T-cell (primary cell): ENCODE results near the gene ZNF662. TPM values are rescaled to one million over a fixed set of nuclear protein-coding genes. Genes with fewer than 3 reads are reported as not detected.

Source experiments
- ATAC-seq, 4 experiments: fragments of 200-7000 bp in 3 of 4; fragments of 150-1000 bp in 1 of 4; cut with Tn5 transposase; replicated peaks in 1 of 4; 1 replicate in 3 of 4; 2 replicates in 1 of 4; pipeline ENCODE4 v1.10.0; 2021; ENCODE audit warnings: moderate library complexity in 3 of 4, mild to moderate bottlenecking in 2 of 4, moderate number of reproducible peaks in 1 of 4
- CTCF ChIA-PET, 2 donors: fragments of 300-600 bp; sonication (Branson Sonifier 250); formaldehyde crosslinking; loops; one replicate each; lab custom pipeline; 2022; ENCODE audit warnings: antibody characterized with exemption in 2 of 2; lab: Charles Lee
- POLR2A ChIA-PET, 2 donors: fragments of 300-600 bp; sonication (Branson Sonifier 250); formaldehyde crosslinking; loops; one replicate each; lab custom pipeline; 2022; ENCODE audit warnings: antibody characterized with exemption in 2 of 2; lab: Charles Lee
- DNase-seq, 35 experiments: peaks; one replicate each; pipeline versions ENCODE4 v3.0.0 to v3.0.0-alpha.2; 2013 to 2023
- H3K27ac ChIP-seq: one replicate; pipeline ENCODE4 v1.5.1; 2013; ENCODE audit warnings: low read length
- H3K27me3 ChIP-seq, 2 experiments: replicated peaks in 1 of 2; 1 replicate in 1 of 2; 2 replicates in 1 of 2; pipeline versions ENCODE4 v1.6.1 to v1.7.0; 2013; ENCODE audit warnings: low read length in 1 of 2, mixed read lengths in 1 of 2; ENCODE audit not compliant: control insufficient read depth in 2 of 2, insufficient read depth in 2 of 2; ENCODE audit errors: extremely low read depth in 1 of 2
- H3K36me3 ChIP-seq, 2 donors: 1 replicate in 1 of 2; 2 replicates in 1 of 2; pipeline versions ENCODE4 v1.6.1 to v1.7.0; 2013; ENCODE audit warnings: low read length in 1 of 2; ENCODE audit not compliant: control insufficient read depth in 2 of 2, insufficient read depth in 1 of 2; ENCODE audit errors: extremely low read depth in 1 of 2
- H3K4me1 ChIP-seq, 2 experiments: 1 replicate in 1 of 2; 2 replicates in 1 of 2; pipeline versions ENCODE4 v1.6.1 to v1.7.0; 2013; ENCODE audit warnings: low read length in 2 of 2, mixed read lengths in 1 of 2; ENCODE audit not compliant: insufficient read depth in 2 of 2, control insufficient read depth in 1 of 2; ENCODE audit errors: extremely low read depth in 1 of 2
- H3K4me3 ChIP-seq, 2 donors: 1 replicate in 1 of 2; 2 replicates in 1 of 2; pipeline versions ENCODE4 v1.5.1 to v1.7.0; 2013; ENCODE audit warnings: mild to moderate bottlenecking in 2 of 2, low read length in 1 of 2, moderate library complexity in 1 of 2; ENCODE audit not compliant: control insufficient read depth in 1 of 2; ENCODE audit errors: extremely low read depth in 1 of 2
- H3K9me3 ChIP-seq: 2 replicates; pipeline ENCODE4 v1.7.0; 2013
- H3K27ac Mint-ChIP-seq, 2 donors: one replicate each; pipeline ENCODE4 v1.8.0; 2020 to 2021; ENCODE audit warnings: mild to moderate bottlenecking in 2 of 2, mixed read lengths in 2 of 2
- H3K27me3 Mint-ChIP-seq, 2 donors: one replicate each; pipeline ENCODE4 v1.8.0; 2021 to 2022; ENCODE audit warnings: mixed read lengths in 2 of 2
- H3K36me3 Mint-ChIP-seq: one replicate; pipeline ENCODE4 v1.8.0; 2021; ENCODE audit warnings: mixed read lengths
- H3K4me1 Mint-ChIP-seq, 3 donors: one replicate each; pipeline ENCODE4 v1.8.0; 2020 to 2022; ENCODE audit warnings: mixed read lengths in 3 of 3, mild to moderate bottlenecking in 1 of 3
- H3K4me3 Mint-ChIP-seq, 3 donors: one replicate each; pipeline ENCODE4 v1.8.0; 2020 to 2022; ENCODE audit warnings: mild to moderate bottlenecking in 3 of 3, mixed read lengths in 3 of 3, moderate library complexity in 3 of 3
- H3K9me3 Mint-ChIP-seq, 3 donors: one replicate each; pipeline ENCODE4 v1.8.0; 2020 to 2022; ENCODE audit warnings: mixed read lengths in 3 of 3
- WGBS: methylation state at CpG from one replicate; pipeline ENCODE4 v1.1.5; 2013; ENCODE audit warnings: missing lambda C conversion rate; ENCODE audit not compliant: insufficient coverage; 5-methylcytosine and 5-hydroxymethylcytosine counted together
- total RNA-seq, 35 experiments: library from RNA in 6 of 35; stranded (reverse) in 6 of 35; fragments of 120-200 nt in 1 of 35; gene quantifications; one replicate each; pipeline versions ENCODE4 v1.2.1 to v1.2.4 and lab custom pipeline; 2013 to 2026

Gene ZNF662
- total RNA-seq, 5 donors from 2014 or later (not counting 1 experiment from before 2014, with no cell fraction given) = 0.92 to 8.8 (median 3.7) TPM

GRCh38 chr3:42894698-42895579, 11.0 kb upstream of the ZNF662 start:
- H3K9me3 Mint-ChIP-seq = no peaks in the 10 kb centered on the region
- no peaks in the 10 kb centered on the region for H3K36me3 ChIP-seq
- H3K4me1 Mint-ChIP-seq = no peaks in the 10 kb centered on the region
- H3K27me3 ChIP-seq = peaks cover 0 to 4% of the 10 kb centered on the region in 2 experiments
- H3K4me3 ChIP-seq = no peak overlapping the region
- POLR2A ChIA-PET = interaction anchor here in 1 of 2 donors (0.7 kb wide), 1 partner anchor 166 kb away, joined by 5 read pairs; no protein-coding TSS in a partner anchor
- H3K4me3 Mint-ChIP-seq = no peak overlapping the region
- no peaks in the 10 kb centered on the region for H3K4me1 ChIP-seq
- H3K36me3 Mint-ChIP-seq = no peaks in the 10 kb centered on the region
- WGBS = 100% methylated on average over 1 of the region's 3 CpGs
- peaks cover 2 to 5% of the 10 kb centered on the region in 2 donors for H3K27me3 Mint-ChIP-seq
- DNase-seq (no peak), ATAC-seq (no peak)
- no peaks in the 10 kb centered on the region for H3K9me3 ChIP-seq
- no peak overlapping the region for H3K27ac Mint-ChIP-seq
- no peak overlapping the region for H3K27ac ChIP-seq
- CTCF ChIA-PET = no interaction called here

GRCh38 chr3:42895580-42895868, 10.4 kb upstream of the ZNF662 start:
- Mint-ChIP-seq H3K4me3 (no peak overlapping the region), H3K36me3 (no peaks in the 10 kb centered on the region), H3K27me3 (peaks cover 0 to 5% of the 10 kb centered on the region in 2 donors), H3K27ac (no peak overlapping the region), H3K9me3 (no peaks in the 10 kb centered on the region), H3K4me1 (no peaks in the 10 kb centered on the region)
- H3K4me1 ChIP-seq = no peaks in the 10 kb centered on the region
- H3K4me3 ChIP-seq = no peak overlapping the region
- no peak for DNase-seq
- no peak for ATAC-seq
- no peak overlapping the region for H3K27ac ChIP-seq
- no peaks in the 10 kb centered on the region for H3K9me3 ChIP-seq
- H3K36me3 ChIP-seq = no peaks in the 10 kb centered on the region
- ChIA-PET CTCF (no interaction called here), POLR2A (no interaction called here)
- peaks cover 0 to 4% of the 10 kb centered on the region in 2 experiments for H3K27me3 ChIP-seq

- H3K9me3 Mint-ChIP-seq = peaks cover 4 to 7% (median 4%) of the 10 kb centered on the region in 3 donors
- POLR2A ChIA-PET = interaction anchor here in 1 of 2 donors (0.6 kb wide), 1 partner anchor 112 kb away, joined by 3 read pairs; no protein-coding TSS in a partner anchor
- Histone ChIP-seq H3K27ac (no peak overlapping the region), H3K9me3 (no peaks in the 10 kb centered on the region), H3K27me3 (no peaks in the 10 kb centered on the region), H3K4me1 (no peaks in the 10 kb centered on the region), H3K36me3 (no peaks in the 10 kb centered on the region), H3K4me3 (no peak overlapping the region)
- no peaks in the 10 kb centered on the region for H3K4me1 Mint-ChIP-seq
- H3K36me3 Mint-ChIP-seq = peaks cover 3% of the 10 kb centered on the region
- no peak for DNase-seq
- no peak overlapping the region for H3K27ac Mint-ChIP-seq
- no peak for ATAC-seq
- no peak overlapping the region for H3K4me3 Mint-ChIP-seq
- H3K27me3 Mint-ChIP-seq = peaks cover under 1 to 3% of the 10 kb centered on the region in 2 donors
- CTCF ChIA-PET = no interaction called here
Measured at GRCh38 chr3:42898896-42899675, 6.9 kb upstream of the ZNF662 start.

GRCh38 chr3:42900226-42901072, 5.5 kb upstream of the ZNF662 start:
- ATAC-seq = no peak
- Mint-ChIP-seq H3K4me1 (peaks cover under 1 to 1% (median under 1%) of the 10 kb centered on the region in 3 donors), H3K4me3 (no peak overlapping the region), H3K9me3 (peaks cover 4 to 14% (median 8%) of the 10 kb centered on the region in 3 donors), H3K36me3 (peaks cover 6% of the 10 kb centered on the region), H3K27me3 (peaks cover 12 to 17% of the 10 kb centered on the region in 2 donors), H3K27ac (no peak overlapping the region)
- ChIA-PET CTCF (no interaction called here), POLR2A (no interaction called here)
- H3K27me3 ChIP-seq = peaks cover 0 to 2% of the 10 kb centered on the region in 2 experiments
- DNase-seq = no peak
- no peaks in the 10 kb centered on the region for H3K9me3 ChIP-seq
- no peak overlapping the region for H3K27ac ChIP-seq
- no peaks in the 10 kb centered on the region for H3K36me3 ChIP-seq
- WGBS = 87% methylated on average over 5 of the region's 8 CpGs
- no peak overlapping the region for H3K4me3 ChIP-seq
- peaks cover 0 to 2% of the 10 kb centered on the region in 2 experiments for H3K4me1 ChIP-seq

- Mint-ChIP-seq H3K36me3 (peaks cover 6% of the 10 kb centered on the region), H3K9me3 (peaks cover 4 to 14% (median 8%) of the 10 kb centered on the region in 3 donors), H3K27me3 (peaks cover 16 to 22% of the 10 kb centered on the region in 2 donors), H3K4me1 (peaks cover 5 to 6% (median 5%) of the 10 kb centered on the region in 3 donors), H3K27ac (no peak overlapping the region), H3K4me3 (no peak overlapping the region)
- peaks cover 0 to 8% of the 10 kb centered on the region in 2 experiments for H3K4me1 ChIP-seq
- H3K27ac ChIP-seq = no peak overlapping the region
- CTCF ChIA-PET = no interaction called here
- ATAC-seq (no peak), DNase-seq (no peak)
- H3K36me3 ChIP-seq = no peaks in the 10 kb centered on the region
- peaks cover 0 to 7% of the 10 kb centered on the region in 2 experiments for H3K27me3 ChIP-seq
- no peaks in the 10 kb centered on the region for H3K9me3 ChIP-seq
- POLR2A ChIA-PET = no interaction called here
- no peak overlapping the region for H3K4me3 ChIP-seq
- WGBS = 64% methylated on average over 2 of the region's 3 CpGs
Measured at GRCh38 chr3:42901073-42901415, 4.9 kb upstream of the ZNF662 start.

GRCh38 chr3:42902257-42902656, 3.7 kb upstream of the ZNF662 start:
- Mint-ChIP-seq H3K4me3 (no peak overlapping the region), H3K9me3 (peaks cover 4 to 14% (median 8%) of the 10 kb centered on the region in 3 donors), H3K36me3 (peaks cover 13% of the 10 kb centered on the region), H3K27me3 (peaks cover 25 to 31% of the 10 kb centered on the region in 2 donors), H3K4me1 (peaks cover 12 to 17% (median 14%) of the 10 kb centered on the region in 3 donors), H3K27ac (no peak overlapping the region)
- WGBS = no CpG with 5 or more reads among the region's 2 CpGs
- Histone ChIP-seq H3K9me3 (no peaks in the 10 kb centered on the region), H3K27ac (no peak overlapping the region), H3K4me1 (peaks cover 0 to 14% of the 10 kb centered on the region in 2 experiments), H3K36me3 (no peaks in the 10 kb centered on the region), H3K4me3 (no peak overlapping the region), H3K27me3 (peaks cover 0 to 20% of the 10 kb centered on the region in 2 experiments)
- ChIA-PET POLR2A (no interaction called here), CTCF (no interaction called here)
- no peak for ATAC-seq
- DNase-seq = no peak
